ENCODE results near the gene CXCR4. TPM values are rescaled to one million over a fixed set of nuclear protein-coding genes. Genes with fewer than 3 reads are reported as not detected.
A peak's percentile ranks its signal among the peaks of the same experiment; 100 is the strongest.

The CXCR4 gene
- total and polyA plus RNA-seq, 10 of the 15 experiments (the other 5 are each of a cell fraction or from before 2014, with no cell fraction given): 31.1 to 749 (median 52.7) TPM

DNA sequence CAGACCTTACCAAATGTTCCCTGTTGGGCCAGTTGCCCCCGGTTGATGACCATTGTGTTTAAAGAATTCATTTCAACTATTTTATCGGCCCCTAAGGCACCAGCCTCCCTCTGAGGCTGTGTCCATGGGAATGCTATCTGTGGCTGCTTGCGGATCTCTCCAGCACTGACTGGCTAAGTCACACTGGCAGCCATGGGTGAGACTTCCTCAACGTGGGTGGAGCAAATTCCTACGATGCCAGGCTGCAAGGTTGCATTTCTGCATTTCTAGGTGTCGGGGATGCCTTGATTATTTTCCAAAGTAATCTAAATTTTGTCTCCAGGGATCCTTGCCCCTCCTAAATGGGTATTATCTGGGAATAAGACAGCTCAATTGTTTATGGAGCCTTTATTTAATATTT lies 6.2 kb downstream of the CXCR4 start (continued):
- TF ChIP-seq, protein P1, sequence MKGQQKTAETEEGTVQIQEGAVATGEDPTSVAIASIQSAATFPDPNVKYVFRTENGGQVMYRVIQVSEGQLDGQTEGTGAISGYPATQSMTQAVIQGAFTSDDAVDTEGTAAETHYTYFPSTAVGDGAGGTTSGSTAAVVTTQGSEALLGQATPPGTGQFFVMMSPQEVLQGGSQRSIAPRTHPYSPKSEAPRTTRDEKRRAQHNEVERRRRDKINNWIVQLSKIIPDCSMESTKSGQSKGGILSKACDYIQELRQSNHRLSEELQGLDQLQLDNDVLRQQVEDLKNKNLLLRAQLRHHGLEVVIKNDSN (IDR thresholded peaks at IDR 0.05; ENCODE audit: borderline replicate concordance, extremely low read length, insufficient read depth, low read depth, low read length): no peak
- TF ChIP-seq BHLHE40 (IDR thresholded peaks at IDR 0.05; ENCODE audit: borderline replicate concordance in 1 of 2, low read depth in 2 of 2, low read length in 1 of 2): no peak
- TF ChIP-seq CEBPB (IDR thresholded peaks at IDR 0.05; ENCODE audit: borderline replicate concordance in 1 of 2, low read depth in 2 of 2, low read length in 2 of 2): no peak

DNA sequence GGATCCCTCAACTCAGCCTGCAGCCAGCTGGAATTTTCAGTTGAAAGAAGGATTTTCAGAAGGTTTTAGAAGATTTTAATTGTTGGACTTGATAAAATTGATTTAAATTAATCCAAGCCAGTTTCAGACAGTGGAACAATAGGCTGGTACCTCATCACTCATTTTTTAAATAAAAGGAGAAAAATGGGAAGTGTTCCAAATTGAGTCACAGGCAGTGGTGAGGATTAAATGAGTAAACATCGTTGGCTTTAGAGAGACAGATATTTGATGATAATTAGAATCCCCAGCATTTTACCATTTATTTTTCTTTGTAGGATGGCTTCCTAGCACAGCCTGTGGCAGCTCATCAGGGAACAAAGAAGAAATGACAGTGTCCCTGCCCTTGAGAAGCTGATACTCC lies 7.4 kb downstream of the CXCR4 start:
- Histone ChIP-seq H3K9me3 (replicated peaks; ENCODE audit: control insufficient read depth, insufficient read depth, low read length) (no peaks in the 10 kb centered on the region; the same call in 2 of the 3 replicates), H3K79me2 (ENCODE audit: control insufficient read depth, insufficient read depth, low read length) (no peaks in the 10 kb centered on the region), H4K20me1 (ENCODE audit: control insufficient read depth, insufficient read depth) (no peaks in the 10 kb centered on the region), H3K4me3 (no peak overlapping the region), H2AFZ (ENCODE audit: control insufficient read depth, low read depth, low read length) (no peak overlapping the region), H3K36me3 (ENCODE audit: control insufficient read depth in 2 of 2, insufficient read depth in 2 of 2, low read length in 1 of 2) (peaks cover 0 to 4% of the 10 kb centered on the region in 2 experiments; a peak in 2 of 4 replicates), H3K27ac (ENCODE audit: control insufficient read depth, insufficient read depth) (no peak overlapping the region), H3K27me3 (replicated peaks in 1 of 2; ENCODE audit: control insufficient read depth in 2 of 2, insufficient read depth in 2 of 2, low read length in 1 of 2) (no peaks in the 10 kb centered on the region), H3K4me2 (ENCODE audit: control insufficient read depth, insufficient read depth) (no peak overlapping the region), H3K9ac (ENCODE audit: control insufficient read depth, insufficient read depth, low read length) (no peak overlapping the region), H3K4me1 (ENCODE audit: control insufficient read depth, insufficient read depth, low read length) (peaks cover 15% of the 10 kb centered on the region; the same call in 1 of the 2 replicates)
- FAIRE-seq (no peak), DNase-seq (ENCODE audit: low read depth, low spot score) (no peak), ATAC-seq (no peak)
- WGBS (ENCODE audit: insufficient coverage, insufficient replicate concordance, low lambda C conversion rate, missing lambda C conversion rate): 40% methylated on average over 1 of the region's 1 CpG
- intact Hi-C loops (cut with micrococcal nuclease; ENCODE audit: unreplicated experiment): no loop called here
- ChIA-PET RAD21 (ENCODE audit: unreplicated experiment) (interaction anchor here (0.6 to 10.4 kb wide), 10 partner anchors 26 to 197 kb away, joined by 3 to 221 read pairs (median 4); no protein-coding TSS in a partner anchor), SMC1A (ENCODE audit: uncharacterized antibody, unreplicated experiment) (interaction anchor here (1.0 to 10.8 kb wide), 15 partner anchors 13 to 274 kb away, joined by 3 to 400 read pairs (median 4); partner anchors contain the start of gene DARS1), CTCF (interaction anchor here (0.6 to 9.9 kb wide), 5 partner anchors 54 to 131 kb away, joined by 3 to 103 read pairs (median 3); no protein-coding TSS in a partner anchor), POLR2A (interaction anchor here (0.7 to 2.2 kb wide), 6 partner anchors 19 to 131 kb away, joined by 3 to 15 read pairs (median 4); no protein-coding TSS in a partner anchor)
- 0 out of 2 replicates have a peak, but pooled peaks have one; percentile 22 for TF ChIP-seq MTA2 (IDR thresholded peaks at IDR 0.05; ENCODE audit: low read depth)
- TF ChIP-seq IKZF2 (IDR thresholded peaks at IDR 0.05): 0 out of 4 replicates have a peak, but pooled peaks of 1 of the 2 experiments have one; percentile 21
- peak; percentile 8; the same call in 1 of the 2 replicates for TF ChIP-seq SPI1 (IDR thresholded peaks at IDR 0.05; ENCODE audit: borderline replicate concordance, insufficient read depth, low read depth, low read length)
- no peak for TF ChIP-seq NR2C2 (IDR thresholded peaks at IDR 0.05; ENCODE audit: borderline replicate concordance, control insufficient read depth, insufficient read length, low read depth)
- in situ Hi-C loops (cut with MboI): no loop called here
- BruUV-seq (replicated peaks): no TSS peak

Measured in GM12878 (cell line).